Transverse colon (tissue), 4 donors: ENCODE measurements around the gene PROKR1.

Source experiments
- POLR2AphosphoS5 ChIP-seq, 3 donors: sonication (generic); formaldehyde crosslinking; IDR thresholded peaks; one replicate each; pipeline ENCODE4 v1.6.1; 2016; ENCODE audit warnings: antibody characterized with exemption in 3 of 3
- TF ChIP-seq, protein P1 (sequence below), 5 experiments: fragments of 200-600 bp in 3 of 5; fragments of 450-650 bp in 2 of 5; sonication (generic) in 3 of 5; IDR thresholded peaks; 1 replicate in 2 of 5; 2 replicates in 3 of 5; pipeline ENCODE4 v1.5.1; 2016 to 2017; ENCODE audit warnings: antibody characterized with exemption in 5 of 5, inconsistent platforms in 3 of 5, mild to moderate bottlenecking in 2 of 5, moderate library complexity in 1 of 5

DNA sequence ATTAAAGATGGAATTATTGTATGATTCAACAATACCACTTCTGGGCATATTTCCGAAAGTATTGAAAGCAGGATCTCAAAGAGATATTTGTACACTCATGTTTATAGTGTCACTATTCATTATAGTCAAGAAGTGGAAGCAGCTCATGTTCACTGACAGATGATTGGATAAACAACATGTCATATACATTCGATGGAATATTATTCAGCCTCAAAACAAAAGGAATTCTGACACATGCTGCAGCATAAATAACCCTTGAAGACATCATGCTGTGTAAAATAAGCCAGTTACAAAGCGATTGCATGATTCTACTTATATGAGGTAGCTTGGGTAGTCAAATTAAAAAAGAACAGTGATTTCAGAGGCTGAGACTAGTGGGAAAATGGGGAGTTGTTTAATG is 39.3 kb upstream of the PROKR1 start:
- no peak for TF ChIP-seq POLR2AphosphoS5 (IDR thresholded peaks at IDR 0.05)
- TF ChIP-seq, protein P1, sequence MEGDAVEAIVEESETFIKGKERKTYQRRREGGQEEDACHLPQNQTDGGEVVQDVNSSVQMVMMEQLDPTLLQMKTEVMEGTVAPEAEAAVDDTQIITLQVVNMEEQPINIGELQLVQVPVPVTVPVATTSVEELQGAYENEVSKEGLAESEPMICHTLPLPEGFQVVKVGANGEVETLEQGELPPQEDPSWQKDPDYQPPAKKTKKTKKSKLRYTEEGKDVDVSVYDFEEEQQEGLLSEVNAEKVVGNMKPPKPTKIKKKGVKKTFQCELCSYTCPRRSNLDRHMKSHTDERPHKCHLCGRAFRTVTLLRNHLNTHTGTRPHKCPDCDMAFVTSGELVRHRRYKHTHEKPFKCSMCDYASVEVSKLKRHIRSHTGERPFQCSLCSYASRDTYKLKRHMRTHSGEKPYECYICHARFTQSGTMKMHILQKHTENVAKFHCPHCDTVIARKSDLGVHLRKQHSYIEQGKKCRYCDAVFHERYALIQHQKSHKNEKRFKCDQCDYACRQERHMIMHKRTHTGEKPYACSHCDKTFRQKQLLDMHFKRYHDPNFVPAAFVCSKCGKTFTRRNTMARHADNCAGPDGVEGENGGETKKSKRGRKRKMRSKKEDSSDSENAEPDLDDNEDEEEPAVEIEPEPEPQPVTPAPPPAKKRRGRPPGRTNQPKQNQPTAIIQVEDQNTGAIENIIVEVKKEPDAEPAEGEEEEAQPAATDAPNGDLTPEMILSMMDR (IDR thresholded peaks at IDR 0.05) = no peak
